ENCODE results near the gene JMJD8.

JMJD8 gene

DNA sequence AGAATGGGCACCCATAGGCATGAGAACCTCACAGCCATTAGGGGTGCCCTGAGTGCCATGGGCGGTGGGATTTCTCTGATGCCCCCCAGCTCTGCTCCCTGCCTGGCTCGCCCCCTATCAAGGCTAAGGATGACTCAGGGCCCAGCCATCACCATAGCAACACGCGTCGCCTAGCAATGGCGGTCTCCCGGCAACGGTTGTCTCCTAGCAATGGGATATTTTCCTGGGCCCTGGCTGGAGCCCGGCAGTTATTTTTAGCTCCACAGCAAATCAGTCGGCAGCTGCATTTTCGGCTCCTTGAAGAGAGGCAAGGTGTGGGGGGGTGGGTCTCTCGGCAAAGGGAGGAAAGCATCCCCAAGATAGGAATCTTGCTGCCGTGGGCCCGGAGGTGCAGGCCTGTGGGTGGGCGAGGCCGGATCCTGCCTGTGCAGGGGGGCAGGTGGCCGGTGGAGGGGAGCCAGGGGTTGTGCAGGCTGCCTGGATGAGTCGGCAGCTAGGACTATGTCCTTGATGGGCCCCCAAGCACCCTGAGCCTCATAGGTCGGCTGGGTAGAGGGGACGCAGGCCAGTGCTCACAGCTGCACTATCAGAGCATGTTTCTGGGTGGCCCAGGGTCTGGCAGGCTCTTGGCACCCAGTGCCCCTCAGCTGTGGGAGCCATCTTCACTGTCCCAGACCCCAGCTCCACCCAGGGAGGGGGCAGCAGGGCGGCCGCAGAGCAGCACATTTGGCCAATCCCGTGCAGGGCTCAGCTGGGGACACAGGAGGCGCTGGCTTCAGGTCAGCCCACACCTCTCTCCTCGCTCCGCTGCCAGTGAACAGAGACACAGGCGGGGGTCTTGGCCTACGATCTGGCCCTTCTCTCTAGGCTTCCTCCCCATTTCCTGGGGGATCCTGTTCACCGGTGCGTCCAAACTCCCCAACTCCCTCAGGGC, 25.7 kb upstream of the JMJD8 start:
- no peak for DNase-seq (ENCODE audit: low read depth in 3 of 3)

DNA sequence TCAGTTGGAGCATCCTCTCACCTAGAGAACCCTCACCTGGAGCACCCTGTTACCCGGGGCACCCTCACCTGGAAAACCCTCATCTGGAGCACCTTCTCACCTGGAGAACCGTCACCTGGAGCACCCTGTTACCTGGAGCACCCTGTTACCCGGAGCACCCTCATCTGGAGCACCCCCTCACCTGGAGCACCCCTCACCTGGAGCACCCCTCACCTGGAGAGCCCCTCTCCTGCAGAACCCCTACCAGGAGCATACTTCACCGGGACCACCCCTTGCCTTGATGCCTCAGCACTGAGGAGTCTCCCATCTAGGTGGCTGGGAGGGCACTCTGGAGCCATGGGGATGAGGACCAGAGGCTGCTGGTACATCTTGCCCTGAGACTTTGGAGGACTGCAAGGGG, 24.8 kb upstream of the JMJD8 start:
- no peak for DNase-seq (ENCODE audit: low read depth in 3 of 3)

DNA sequence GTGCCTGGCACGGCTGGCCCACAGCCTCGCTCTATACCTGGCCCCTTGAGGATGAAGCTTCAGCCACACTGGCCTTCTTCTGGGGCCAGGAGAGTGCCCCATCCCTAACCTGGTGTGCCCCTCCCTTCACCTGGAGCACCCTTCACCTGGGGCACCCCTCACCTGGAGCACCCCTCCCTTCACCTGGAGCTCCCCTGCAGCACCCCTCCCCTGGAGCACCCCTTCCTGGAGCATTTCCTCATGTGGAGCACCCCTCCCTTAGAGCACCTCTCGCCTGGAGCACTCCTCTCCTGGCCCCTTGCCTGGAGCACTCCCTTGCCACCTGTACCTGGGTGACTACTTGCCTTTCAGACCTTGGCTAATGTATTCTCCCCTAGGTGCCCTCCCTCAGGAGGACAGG, 23.9 kb upstream of the JMJD8 start:
- no peak for DNase-seq (ENCODE audit: low read depth in 3 of 3)

DNA sequence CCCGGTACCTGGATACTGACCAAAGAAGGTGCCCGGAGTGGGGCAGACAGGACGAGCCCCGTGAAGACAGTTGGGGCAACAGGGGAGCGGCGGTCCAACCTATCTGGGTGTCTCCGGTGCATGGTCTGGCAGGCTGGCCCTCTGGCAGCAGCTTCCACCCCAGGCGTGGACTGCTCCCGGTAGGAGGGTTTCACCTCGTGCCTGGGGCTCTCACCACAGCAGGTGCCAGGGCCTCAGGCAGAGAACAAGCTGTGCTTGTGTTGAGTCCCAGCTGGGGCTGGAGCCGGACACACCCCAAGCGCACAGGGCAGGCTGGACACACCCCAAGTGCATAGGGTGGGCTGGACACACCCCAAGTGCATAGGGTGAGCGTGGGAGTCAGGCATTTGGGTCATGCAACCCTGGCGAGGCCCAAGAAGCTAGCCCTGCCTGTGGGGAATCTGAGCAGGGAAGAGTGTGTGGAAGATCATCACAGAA, 23.0 kb upstream of the JMJD8 start:
- DNase-seq (ENCODE audit: low read depth in 3 of 3): no peak

DNA sequence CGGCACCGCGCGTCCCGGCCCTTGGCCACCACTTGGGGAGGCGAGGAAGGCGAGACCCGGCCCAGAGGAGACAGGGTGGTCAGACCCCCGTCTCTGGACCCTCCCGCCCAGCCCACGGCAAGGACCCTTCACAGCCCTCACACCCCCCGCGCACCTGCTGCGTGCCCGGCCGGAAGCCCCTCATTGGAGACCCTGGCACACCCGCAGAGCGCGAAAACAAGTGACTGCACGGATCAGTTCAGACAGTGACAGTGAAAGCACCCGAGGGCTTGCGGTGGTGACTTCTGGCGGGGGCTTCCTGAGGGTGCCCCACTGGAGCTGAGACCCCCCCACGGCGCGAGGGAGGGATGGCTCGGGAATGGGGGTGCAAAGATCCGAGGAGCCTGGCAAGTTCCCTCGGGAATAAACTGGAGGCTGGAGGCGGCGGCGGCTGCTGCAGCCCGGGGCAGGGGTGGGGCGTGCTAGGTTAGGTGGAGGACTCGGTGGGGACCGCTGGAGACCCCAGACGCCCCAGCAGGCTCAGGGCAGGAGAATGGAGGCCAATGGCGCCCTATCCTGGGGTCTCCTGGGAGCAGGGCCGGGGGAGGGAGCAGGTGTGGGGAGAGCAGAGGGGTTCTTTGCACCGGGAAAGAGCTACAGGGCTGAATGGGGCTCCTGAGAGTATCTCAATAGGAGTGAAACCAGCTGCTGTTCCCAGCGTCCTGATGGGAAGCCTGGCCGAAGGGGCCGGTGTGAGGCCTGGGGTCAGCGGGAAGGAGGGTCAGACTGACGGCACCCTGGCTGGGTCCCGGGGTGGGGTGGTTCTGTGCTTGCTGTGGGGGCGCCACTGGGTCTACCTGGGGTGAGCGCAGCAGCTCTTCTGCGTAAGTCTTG, 22.3 kb upstream of the JMJD8 start:
- no peak for DNase-seq (ENCODE audit: low read depth in 3 of 3)

DNA sequence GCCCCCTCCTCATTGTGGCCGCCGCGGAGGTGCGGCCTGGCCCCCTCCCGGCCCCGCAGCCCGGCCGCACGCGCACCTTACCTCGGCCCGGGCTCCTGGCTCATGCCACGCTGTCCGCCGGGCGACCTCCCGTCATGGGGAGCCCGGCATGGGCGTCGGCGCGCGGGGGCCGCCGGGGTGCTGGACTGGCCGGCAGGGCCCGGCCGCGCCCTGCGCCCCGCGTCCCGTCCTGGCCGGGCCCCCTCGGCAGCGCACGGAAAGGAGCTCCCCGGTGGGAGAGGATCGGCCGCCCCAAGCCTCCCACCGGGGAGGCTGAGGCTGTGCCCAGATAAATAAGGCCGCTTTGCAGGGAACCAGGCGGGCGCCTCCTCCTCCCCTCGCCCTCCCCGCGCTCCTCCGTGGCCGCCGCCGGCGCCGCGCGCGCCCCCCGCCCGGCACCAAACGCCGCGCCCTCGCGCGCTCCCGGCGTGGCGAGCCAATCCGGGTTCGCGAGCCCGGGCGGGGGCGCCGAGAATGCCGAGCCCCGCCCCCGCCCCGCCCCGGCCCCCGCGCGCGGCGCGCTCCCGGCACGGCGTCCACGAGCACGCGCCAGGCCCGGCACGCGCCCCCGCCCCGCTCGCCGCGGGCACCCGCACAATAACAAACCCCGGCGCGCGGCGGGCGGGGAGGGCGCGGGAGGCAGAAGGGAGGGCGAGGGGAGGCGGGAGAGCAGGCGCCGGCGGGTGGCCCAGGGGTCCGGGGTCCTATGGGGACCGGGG, 21.5 kb upstream of the JMJD8 start, which contains the start of gene FBXL16:
FBXL16 (minus strand) TSS at position 371 of the 758 bp plus-strand sequence. CDS start 8,396 bp downstream, outside the sequence.
- no peak for DNase-seq (ENCODE audit: low read depth in 3 of 3)

DNA sequence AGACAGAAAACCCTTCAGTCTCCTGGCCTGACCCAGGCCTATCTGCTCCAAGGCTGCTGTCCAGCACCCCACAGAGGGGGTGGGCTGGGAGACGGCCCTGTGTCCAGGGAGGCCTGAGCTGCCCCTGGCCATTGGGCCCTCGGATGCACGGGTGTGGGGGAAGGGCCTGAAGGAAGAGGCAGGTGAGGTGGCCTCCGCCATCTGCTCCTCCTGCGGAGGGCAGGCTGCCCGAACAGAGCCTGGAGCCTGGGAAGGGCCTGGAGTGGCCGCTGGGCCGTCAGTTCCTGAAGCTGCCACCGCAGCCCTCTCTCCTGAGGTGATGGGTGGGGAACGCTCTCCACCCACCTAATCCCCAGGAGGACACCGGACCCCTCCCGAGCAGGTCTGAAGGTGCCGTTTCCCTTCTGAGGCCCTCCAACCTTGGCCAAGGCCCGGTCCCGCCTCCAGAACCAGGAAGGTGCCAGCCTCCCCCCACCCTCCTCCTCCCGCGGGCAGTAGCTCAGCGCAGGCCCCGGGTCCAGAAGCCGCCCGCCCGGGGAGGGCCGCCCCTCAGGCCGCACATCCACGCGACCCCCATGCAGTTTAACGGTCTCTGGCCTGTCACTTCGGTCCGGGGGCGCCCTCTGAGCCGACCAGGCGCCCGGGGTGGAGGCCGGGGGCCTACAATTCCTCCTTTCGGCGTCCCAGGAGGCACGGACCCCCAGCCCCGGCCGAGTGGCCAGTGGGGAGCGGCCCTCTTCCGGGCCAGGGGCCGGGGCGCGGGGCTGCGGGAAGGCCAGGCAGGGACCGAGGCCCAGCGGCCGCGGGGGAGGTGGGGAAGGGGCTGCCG, 20.6 kb upstream of the JMJD8 start:
- no peak for DNase-seq (ENCODE audit: low read depth in 3 of 3)

DNA sequence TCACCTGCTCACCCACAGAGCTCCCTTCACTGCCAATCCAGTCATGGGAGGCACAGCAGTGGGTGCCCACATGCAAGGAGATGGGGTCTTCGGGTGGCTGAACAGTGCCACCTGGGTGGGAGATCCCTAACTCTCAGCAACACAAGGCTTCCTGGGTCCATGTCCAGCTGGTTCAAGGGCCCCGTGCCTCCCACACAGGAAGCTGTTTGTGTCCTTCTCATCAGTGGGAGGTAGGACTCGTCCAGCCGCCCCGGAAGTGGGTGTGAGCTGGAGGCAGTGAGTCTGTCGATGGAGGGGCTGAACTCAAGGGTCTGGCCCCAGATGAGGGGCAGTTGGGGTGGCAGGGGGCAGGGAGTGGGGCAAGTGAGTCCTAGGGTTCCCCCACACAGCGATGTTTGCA, 19.9 kb upstream of the JMJD8 start:
- DNase-seq (ENCODE audit: low read depth in 3 of 3): no peak

DNA sequence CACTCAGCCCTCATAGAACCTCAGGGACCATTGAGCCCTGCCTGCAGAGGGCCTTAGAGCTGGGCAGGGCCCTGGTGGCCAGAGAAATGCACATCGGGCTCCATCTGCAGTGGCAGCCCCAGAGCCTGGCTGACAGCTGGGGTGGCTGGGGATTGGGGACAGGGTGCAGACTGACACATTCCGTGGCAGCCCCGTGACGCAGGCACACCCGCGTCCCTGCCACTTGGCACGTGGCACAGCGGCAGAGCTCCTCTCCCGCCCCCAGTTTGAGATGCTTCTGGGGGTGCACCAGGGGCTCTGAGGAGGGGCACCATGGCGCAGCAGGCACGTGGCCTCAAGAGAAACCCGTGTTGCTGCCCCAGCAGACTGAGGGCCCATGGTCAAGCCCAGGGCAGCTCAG, 19.3 kb upstream of the JMJD8 start:
- DNase-seq (ENCODE audit: low read depth in 3 of 3): no peak

DNA sequence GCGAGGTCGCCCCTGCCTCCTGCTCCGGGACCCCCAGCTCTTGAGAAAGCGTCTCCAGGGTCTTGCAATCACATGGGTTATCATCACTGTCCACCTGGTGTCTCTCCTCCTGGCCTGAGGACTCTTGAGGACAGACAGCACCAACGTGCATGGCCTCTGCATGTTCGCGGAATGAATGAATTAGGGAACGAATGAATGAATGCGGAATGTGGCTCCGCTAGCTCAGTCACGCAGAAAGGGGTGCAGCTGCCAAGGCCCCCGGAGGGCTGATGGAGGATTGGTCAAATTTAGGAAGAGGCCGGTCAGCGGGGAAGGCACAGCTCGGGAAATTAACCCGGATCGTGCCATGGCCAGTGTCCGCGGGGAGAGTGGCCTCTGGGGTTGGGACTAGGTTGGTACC, 18.2 kb upstream of the JMJD8 start:
- no peak for DNase-seq (ENCODE audit: low read depth in 3 of 3)

DNA sequence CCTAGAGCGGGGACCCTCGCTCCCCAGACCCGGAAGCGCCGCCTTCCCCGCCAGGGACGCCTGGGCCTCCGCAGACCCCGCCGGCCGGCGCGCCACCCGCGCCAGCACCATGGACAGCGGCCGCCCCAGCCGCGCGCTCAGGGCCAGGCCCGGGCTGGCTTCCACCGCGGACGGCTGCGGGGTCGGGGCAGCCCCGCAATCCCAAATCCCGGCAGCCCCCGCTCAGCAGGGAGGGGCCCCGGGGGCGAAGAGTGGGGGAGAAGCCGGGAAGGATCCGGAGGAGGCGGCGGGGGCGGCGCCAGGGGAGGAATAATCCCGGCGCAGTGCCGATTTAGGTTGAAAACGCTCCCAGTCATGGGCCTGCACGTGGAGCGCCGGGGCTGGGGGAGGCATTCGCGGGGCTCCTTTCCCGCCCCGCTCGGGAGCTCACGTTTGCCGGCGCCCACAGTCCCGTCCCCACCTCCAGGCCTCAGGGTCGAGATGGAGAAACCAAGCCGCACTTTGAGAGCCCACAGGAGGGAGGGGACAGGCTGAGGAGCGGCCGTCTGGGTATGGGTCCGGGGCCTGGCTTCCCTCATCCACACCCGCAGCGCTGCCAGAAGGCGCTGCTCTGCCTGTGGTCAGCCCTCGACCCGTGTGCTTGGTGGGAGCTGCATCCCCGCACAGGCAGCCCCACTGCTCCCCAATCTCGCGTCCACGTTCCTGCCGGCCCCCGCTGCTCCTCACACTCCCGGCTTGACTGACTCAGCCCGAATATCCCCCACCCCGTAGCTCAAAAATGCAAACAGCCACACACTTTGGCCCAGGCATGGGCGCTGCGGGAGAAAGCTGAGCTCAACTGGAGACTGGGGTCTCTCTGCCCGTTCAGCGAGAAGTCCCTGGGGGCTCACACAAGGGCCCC, 16.8 kb upstream of the JMJD8 start:
- DNase-seq (ENCODE audit: low read depth in 3 of 3): no peak

DNA sequence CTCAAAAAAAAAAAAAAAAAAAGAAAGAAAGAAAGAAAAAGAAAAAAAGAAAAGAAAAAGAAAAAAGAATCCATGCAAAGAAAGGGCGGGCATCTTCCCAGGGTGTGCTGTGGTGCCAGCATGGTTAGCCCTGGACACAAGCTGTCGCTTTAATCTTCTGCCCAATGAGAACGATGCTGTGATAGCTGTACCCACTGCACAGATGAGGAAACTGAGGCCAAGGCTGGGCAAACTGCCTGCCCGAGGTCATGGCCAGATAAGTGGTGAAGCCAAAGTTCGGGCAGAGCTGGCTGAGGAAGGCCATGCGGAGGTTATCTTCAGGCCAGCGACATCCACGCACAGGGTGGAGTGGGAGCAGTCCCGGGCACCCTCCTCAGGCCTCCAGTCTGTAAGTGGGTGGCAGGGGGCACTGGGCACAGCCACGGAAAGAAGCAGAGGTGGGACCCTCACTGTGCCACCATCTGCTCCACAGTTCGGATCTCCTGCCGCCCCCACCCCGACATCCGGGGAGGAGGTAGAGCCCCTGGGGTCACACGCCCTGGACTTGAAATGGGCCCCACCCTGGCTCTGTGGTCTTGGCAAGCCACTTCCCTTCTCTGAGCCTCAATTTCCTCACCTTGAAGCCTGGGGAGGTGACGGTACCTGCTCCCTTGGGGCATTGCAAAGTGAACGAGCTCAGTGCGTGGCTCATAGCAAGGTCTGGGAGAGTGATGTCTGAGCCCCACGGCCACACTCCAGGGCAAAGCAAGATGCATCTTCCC, 15.0 kb upstream of the JMJD8 start:
- DNase-seq (ENCODE audit: low read depth in 3 of 3): no peak

DNA sequence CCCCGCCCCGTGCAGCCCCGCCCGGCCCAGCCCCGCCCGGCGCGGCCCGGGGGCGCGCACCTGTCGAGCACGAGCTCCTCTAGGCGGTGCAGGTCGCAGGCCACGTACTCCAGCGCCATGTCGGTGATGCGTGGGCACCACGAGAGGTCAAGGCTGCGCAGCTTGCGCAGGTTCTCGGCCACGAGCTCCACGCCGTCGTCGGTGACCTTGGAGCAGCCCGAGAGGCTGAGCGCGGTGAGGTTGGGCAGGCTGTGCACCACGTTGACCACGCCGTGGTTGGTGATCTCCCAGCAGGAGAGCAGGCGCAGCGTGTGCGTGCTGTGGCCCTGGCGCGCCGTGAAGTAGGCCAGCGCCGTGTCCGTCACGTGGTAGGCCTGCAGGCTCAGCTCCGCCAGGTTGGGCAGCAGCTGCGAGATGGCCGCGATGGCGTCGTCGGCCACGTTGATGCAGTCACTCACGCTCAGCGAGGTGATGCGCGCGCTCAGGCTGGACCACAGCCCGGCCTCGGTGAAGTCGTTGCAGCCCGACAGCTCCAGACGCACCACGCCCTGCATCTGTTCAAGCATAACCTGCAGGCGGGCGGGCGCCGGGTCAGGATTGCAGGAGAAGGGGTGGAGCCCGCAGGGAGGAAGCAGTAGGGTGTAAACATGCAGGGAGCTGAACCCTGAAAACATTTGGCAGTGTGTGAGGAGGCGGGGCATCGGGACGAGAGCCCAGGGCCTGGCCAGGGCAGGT, 11.4 kb upstream of the JMJD8 start:
- DNase-seq (ENCODE audit: low read depth in 3 of 3): peak in 2 of 3 experiments; percentile 44 to 59

DNA sequence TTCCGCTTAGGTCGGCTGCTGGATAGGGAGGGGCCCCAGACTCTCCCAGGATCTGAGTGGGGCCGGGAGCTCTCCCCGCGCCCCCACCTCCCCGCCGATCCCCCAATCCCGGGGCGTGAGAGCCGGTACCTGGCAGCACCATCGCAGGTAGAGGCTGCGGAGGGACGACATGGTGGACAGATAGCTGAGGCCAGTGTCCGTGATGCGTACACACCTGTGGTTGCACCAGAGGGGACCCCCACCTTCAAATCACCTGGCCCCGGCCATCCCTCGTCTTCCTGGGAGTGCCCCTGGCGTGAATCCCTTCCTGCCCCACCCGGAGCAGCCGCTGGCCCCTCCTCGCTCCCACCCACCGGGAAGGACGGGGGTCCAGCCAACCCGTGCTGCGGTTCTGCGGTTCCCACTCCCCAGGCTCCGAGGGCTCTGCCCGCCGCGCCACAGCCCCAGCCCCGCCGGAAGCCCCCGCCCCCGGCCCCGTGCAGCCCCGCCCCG, 10.8 kb upstream of the JMJD8 start:
- no peak for DNase-seq (ENCODE audit: low read depth in 3 of 3)

DNA sequence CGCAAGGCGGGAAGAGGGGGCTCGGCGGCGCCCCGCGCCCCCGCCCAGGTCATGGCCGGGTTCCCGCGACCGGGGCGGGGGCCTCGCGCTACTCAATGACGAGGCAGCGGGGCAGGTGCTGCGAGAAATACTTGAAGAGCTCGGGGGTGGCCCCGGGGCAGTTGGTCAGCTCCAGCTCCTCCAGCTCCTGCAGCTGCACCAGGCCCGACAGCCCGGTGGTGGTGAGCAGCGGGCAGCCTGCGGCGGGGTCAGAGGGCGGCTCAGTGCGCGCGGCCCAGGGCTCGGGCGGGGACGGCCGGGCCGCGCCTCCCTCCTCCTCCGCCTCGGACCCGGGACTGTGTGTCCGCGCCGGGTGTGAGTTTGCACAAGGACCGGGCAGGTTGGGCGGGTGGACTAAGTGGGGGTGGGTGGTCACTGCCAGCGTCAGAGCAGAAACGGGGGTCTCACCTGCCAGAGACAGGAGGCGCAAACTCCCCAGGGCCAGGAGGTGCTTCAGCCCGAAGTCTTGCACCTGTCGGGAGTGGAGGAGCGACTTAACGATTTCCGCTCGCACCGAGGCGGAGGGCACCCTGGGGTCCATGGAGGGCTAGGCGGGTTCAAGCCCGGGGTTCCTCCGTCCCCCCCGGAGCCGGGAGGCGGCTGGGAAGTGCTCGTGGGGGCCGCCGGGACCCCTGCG, 10.2 kb upstream of the JMJD8 start:
- no peak for DNase-seq (ENCODE audit: low read depth in 3 of 3)

DNA sequence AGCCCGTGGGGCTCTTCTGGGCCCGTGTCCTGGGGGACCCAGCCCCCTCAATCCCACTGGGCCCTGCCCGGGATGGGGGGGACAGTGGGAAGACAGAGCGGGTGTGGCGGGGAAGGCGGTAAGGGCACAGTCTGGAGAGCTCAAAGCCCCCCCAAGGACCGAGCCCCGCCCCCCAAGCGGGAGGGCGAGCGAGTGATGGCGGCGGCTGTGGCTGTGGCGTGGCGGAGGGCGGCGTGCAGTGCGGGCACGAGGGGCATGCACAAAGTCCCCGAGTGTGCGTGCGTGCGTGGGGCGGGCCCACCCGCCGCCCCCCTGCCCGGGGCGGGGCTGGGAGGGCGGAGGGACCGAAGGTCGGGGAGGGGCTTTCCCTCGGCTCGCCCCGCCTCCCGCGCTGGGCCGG, 9.6 kb upstream of the JMJD8 start:
- no peak for DNase-seq (ENCODE audit: low read depth in 3 of 3)

DNA sequence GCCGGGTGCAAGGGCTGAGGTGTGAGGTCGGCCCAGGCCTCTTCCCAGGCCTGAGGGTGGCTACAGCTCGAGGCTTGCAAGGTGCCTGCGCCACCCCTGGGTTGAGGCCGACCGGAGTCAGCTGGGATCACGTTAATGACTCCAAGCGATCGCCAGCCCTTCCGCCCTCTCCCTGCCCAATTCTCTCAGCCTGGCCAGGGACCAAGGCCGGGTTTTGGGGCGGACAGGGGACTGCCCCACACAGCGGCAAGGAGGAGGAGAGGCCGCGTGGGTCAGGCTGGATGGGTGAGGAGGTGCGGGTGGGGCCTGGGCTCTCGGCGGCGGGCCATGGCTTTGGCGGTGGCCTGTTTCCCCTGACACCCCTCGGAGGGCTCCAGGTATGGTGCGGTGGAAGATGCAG, 9.2 kb upstream of the JMJD8 start:
- DNase-seq (ENCODE audit: low read depth in 3 of 3): no peak
